ENCODE results near the gene WFDC8.
A peak's percentile ranks its signal among the peaks of the same experiment; 100 is the strongest.
"Not testable (repeated sequence)": the region's sequence is repeated elsewhere in the genome, so short reads cannot be mapped to it uniquely, and the experiment has no call there.

Gene WFDC8

DNA sequence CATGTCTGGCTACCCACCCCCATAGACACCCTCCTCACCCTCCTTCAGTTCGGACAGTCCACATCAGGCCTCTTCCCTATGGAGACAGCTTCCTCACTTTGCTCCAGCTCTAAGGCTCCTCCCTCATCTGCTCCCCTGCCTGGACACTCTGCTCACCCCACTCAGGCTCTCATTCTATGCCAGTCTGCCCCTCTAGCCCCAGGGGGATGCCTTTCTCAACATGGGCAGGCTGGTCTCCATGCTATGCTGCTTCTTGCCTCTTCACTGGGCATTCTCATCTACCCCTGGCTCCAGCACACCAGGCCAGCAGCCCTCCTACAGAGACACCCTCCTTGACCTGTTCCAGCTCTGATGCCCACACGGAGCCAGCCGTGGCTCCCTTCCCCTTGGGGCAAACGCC is at the start of gene WFDC8:
Gene WFDC8 (minus strand): TSS at position 101 of the 400 bp plus-strand sequence. CDS start 37 bp downstream, at position 64.
- no peak for DNase-seq (ENCODE audit: low read depth)

DNA sequence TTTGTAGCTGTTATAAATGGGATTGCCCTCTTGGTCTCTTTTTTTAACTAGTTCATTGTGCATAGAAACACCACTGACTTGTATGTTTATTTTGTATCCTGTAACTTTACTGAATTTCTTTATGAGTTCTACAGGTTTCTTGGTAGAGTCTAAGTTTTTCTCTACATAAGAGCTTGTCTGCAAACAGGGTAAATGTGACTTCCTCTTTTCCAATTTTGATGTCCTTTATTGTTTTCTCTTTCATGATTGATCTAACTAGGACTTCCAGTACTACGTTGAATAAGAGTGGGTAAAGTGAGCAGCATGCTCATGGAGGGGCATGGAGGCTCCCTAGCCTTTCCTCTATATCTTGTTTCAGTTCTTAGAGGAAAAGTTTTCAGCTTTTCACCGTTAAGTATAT is 47.5 kb upstream of the WFDC8 start:
- DNase-seq (ENCODE audit: low read depth) = no peak

DNA sequence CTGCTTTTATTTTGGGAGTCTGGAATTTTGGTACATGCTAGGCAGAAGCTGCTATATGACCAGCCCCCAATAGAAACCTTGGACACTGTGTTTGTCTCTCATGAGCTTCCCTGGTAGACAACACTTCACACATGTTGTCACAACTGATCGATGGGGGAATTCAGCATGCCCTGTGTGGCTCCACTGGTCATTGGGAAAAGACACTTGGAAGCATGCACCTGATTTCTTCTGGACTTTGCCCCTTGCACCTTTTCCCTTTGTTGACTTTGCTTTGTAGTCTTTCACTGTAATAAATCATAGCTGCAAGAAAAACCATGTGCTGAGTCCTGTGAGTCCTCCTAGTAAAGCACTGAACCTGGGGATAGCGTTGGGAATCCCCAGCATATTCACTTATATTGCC is 42.5 kb upstream of the WFDC8 start:
- DNase-seq (ENCODE audit: low read depth) = no peak

DNA sequence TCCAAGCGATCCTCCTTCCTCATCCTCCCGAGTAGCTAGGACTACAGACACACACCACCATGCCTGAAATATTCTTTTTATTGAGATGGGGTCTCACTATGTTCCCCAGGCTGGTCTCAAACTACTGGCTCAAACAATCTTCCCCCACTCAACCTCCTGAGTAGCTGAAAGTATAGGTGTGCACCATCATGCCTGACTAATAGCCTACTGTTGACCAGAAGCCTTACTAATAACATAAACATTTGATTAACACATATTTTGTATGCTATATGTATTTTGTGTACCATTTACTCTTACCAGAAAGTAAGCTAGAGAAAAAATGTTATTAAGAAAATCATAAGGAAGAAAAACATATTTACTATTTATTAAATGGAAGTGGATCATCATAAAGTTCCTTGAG is 38.5 kb upstream of the WFDC8 start:
- no peak for DNase-seq (ENCODE audit: low read depth)

DNA sequence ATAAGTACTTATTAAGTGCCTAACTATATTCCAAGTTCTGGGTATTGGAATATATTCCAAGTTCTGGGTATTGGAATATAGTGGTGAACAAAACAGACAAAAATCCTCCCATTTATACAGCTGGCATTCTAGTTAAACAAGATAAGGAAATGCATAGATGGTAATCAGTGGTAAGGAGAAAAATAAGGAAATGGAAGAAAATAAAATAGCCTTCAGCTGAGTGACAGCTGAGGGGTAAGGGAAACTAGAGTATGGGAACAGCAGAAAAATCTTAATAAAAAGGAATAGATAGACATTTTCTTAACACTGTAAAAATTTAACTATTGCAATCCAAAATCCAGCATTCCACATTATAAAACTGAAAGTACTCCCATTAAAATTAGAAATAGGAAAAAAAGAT is 33.2 kb upstream of the WFDC8 start:
- no peak for DNase-seq (ENCODE audit: low read depth)

DNA sequence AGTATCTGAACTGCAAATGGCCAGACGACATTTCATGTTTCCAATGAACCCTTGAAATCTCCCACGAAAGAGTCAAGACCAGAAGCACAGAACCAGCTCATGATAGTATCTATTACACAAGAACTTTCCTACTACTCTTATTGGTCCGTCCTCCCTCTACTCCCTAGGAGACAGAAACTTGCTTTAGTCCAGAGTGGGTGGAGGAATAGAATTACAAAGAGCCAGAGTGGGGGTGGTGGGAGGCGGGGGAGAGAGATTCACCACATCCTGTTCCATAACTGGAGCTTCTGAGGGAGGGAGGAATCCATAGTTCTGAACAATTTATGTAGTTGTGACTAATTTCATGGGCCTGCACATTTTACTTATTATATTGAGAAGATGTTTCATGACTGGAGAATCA is 32.0 kb upstream of the WFDC8 start:
- peak; percentile 79 for DNase-seq (ENCODE audit: low read depth)

DNA sequence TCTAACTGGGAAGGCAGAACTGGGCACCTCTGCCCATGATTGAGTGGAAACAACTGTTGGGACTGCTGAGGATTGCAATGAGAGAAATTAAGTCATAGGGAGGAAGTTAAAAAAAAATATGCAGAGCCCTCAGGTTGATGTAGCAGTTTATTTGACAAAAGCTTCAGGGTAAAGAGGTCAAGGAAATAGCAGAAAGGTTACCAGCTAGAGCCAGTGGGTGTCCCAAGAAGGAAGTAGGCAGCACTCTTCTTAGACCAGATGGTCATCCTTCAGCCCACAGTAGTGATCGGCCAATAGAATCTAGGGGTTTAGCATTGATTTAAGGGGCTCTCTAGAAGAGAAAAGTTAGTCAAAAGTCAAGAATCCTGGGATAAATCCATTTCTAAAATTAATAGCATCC is 28.7 kb upstream of the WFDC8 start:
- DNase-seq (ENCODE audit: low read depth) = no peak

DNA sequence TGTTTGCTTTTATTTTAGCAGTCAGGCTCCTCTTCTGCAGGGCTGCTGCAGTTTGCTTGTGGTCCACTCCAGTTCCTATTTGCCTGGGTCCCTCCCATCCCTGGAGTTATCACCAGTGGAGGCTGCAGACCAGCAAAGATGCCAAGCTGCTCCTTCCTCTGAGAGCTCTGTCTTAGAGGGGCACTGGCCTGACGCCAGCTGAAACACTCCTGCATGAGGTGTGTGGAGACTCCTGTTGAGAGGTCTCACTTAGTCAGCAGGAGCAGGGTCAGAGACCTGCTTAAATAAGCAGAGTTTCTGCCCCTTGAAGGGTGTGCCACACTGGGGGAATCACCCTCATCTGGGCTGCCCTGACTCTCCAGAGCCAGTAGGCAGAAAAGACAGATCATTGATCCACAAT is 16.2 kb upstream of the WFDC8 start:
- no peak for DNase-seq (ENCODE audit: low read depth)

DNA sequence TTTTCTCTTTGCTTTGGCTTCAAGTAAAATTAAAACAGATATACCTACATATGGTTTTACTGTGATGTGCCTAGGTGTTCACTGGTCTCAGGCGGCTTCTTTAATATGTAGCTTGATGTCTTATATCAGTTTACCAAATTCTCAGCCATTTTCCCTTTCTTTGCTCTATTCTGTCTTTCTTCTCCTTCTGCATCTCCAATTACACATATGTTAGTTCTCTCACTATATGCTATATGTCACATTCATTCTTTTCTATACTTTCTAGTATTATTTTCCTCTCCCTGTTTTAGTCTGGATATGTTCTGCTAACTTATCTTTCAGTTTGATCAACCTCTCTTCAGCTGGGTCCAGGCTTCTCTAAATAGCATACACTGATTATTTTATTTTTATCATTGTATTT is 14.4 kb upstream of the WFDC8 start:
- no peak for DNase-seq (ENCODE audit: low read depth)

DNA sequence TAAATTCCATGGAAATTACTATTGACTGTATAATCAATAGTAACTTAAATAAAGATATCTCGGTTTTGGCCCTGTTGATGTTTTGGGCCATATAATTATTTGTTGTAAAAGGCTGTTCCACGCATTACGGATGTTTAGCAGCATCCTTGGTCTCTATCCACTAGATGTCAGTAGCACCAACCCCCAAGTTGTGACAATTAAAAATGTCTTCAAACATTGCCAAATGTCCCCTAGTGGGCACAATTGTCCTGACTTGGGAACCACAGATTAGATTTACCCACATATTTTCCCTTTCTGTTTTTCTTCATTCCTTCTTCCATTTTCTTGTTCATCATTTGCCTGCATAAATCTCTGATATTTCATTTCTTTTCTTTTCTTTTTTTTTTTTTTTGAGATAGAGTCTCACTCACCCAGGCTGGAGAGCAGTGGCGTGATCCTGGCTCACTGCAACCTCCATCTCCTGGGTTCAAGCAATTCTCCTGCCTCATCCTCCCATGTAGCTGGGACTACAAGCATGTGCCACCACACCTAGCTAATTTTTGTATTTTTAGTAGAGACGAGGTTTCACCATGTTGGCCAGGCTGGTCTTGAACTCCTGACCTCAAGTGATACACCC is 13.6 kb upstream of the WFDC8 start:
- DNase-seq (ENCODE audit: low read depth) = peak; percentile 53

DNA sequence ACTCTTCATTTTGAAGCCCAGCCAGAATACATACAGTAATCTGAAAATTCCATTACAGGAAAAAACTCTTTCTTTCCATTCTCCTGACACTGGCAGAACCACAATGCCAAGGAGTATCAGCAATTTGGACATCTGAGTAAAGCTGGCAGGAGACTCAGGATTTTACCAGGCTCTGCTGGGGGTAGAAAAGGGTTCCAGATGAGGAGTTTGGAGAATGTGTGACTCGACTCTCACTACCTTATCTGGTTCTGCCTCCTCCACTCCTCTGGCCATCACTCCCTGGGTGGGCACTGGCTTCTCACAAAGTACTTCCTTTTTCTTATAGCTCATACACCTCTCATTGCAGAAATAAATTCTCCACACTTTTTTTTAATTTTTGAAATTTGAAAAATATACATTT is 10.6 kb upstream of the WFDC8 start:
- DNase-seq (ENCODE audit: low read depth) = no peak

DNA sequence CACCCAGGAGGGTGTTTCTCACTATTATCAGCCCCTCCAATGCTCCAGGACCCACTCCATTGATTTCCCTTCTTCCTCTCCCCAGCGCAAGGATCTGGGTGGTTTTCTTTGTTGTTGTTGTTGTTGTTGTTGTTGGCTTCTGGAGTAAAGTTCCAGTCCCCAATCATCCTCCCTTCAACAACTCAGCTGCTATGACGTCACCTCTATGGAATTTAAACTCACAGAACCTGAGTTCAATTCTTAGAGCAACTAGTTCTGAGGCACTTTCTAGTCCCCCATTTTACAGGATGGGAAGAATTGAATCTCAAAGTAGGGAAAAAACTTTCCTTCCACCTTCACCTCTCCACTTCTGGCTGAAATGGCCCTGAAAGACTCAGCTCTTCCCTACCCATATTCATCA is 9.7 kb upstream of the WFDC8 start:
- DNase-seq (ENCODE audit: low read depth) = no peak

DNA sequence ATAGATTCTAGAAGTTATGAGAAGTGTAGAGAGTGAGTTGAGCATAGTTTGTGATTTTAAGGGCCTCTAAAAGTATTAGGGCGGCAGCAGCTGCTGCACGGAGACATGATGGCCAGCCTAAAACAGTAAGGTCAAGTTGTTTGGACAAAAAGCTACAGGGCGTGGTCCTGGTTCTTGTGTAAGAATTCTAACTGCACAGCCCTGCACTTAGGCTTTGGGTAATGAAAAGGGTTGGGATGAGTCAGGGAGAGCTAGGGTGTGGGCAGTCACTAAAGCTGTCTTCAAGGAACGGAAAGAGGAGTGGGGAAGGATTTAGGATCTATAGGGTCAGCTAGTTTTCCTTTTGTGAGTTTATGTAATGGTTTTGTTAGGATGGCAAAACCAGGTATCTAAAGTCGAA is 6.9 kb upstream of the WFDC8 start:
- not testable (repeated sequence) for DNase-seq (ENCODE audit: low read depth)

DNA sequence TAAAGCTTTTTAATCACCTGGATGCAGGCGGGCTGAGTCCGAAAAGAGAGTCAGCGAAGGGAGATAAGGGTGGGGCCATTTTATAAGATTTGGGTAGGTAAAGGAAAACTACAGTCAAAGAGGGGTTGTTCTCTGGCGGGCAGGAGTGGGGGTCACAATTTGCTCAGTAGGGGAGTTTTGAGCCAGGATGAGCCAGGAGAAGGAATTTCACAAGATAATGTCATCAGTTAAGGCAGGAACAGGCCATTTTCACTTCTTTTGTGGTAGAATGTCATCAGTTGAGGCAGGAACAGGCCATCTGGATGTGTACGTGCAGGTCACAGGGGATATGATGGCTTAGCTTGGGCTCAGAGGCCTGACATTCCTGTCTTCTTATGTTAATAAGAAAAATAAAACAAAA is 5.2 kb upstream of the WFDC8 start:
- DNase-seq (ENCODE audit: low read depth) = not testable (repeated sequence)

DNA sequence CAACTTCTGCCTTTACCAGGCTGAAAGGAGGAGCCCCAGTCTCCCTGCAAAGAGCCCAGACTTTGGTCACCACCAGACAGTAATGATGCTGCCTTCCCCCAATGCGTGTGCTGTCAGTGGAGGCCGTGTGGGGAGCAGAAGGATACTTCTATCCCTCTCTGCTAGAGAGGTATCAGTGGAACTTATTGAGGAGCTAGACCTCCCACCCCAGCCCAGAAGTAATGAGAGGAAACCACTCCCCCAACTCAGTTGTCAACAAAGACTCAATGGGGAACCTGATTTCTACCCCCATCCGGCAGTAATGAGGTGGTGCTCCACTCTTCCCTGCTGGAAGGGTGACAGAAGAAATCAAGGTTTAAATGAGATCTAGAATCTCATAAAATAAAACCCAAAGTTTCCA is 4.4 kb upstream of the WFDC8 start:
- DNase-seq (ENCODE audit: low read depth) = no peak

DNA sequence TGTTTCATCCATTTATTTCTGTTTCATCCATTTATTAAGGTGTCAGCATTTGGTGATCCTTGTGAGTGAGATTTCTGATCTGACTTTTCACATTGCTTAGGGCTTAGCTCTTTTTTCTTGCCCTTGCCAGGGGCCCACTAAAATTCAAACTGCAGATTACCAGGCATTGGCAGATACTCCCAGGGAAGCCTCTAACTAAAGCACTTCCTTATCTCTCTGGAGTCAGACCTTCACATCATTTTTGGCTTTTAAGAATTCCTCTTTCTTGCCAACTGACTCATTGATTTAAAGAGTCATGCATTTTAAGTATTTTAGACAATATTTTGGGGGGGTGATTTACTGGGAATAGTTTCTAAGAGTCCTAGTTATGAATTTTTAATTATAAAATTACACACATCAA is 2.6 kb upstream of the WFDC8 start:
- DNase-seq (ENCODE audit: low read depth) = no peak

DNA sequence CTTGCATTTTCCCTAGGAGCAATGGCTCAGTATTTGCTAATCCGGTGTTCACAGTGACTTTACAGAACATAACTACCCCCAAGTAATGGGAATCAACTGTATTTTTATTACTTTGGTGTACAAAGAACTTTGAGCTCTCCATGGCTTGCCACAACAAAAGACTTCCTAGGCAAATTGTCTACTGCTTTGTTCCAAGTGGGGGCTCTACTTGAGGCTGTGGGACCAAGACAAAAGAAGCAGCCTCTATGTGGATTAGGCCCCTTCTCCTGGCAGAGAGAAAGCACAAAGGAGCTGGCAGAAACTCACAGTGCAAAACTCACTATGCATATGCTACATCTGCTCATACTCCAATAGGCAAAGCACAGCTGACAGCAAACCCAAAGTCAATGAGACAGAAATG is 853 bp downstream of the WFDC8 start:
- DNase-seq (ENCODE audit: low read depth) = no peak

DNA sequence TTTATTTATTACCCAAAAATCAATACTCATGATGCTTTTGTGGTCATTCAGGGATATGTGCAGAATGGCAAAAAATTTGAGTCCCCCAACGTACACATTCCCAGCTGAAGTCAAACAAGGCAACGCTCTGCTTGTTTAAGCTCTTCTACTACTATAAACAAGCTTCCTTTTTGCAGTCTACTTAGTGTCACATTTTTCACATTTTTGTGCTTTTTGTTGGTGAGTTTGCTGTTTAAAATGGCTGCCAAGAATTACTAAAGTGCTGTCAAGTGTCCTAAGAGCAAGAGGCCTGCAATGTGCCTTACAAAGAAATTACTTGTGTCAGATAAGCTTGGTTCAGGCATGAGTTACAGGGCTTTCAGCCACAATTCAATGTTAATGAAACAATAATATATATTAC is 2.1 kb downstream of the WFDC8 start:
- no peak for DNase-seq (ENCODE audit: low read depth)

DNA sequence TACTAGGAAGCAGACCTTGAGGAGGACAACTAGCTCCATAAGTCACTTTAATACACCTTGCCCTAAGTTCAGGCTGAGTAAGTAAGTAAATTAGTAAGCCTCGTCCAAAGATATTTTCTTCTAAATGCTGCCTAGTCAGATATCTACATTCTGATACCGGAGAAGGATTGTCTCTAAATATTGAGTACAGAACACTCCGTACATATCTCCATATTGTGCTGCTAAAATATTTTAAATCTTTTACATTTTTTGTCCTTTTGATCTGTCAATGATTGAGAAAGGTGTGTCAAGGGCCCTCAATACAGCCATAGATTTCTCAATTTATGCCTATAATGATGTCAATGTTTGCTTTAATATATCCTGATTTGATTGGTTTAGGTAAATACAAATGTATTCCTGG is 3.2 kb downstream of the WFDC8 start:
- no peak for DNase-seq (ENCODE audit: low read depth)

DNA sequence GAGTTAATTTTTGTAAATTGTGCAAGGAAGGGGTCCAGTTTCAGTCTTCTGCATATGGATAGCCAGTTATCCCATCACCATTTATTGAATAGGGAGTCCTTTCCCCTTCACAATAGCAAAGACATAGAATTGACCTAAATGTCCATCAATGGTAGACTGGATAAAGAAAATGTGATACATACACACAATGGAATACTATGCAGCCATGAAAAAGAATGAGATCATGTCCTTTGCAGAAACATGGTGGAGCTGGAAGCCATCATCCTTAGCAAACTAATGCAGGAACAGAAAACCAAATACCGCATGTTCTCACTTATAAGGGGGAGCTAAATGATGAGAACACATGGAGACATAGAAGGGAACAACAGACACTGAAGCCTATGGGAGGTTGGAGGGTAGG is 9.4 kb downstream of the WFDC8 start:
- not testable (repeated sequence) for DNase-seq (ENCODE audit: low read depth)

DNA sequence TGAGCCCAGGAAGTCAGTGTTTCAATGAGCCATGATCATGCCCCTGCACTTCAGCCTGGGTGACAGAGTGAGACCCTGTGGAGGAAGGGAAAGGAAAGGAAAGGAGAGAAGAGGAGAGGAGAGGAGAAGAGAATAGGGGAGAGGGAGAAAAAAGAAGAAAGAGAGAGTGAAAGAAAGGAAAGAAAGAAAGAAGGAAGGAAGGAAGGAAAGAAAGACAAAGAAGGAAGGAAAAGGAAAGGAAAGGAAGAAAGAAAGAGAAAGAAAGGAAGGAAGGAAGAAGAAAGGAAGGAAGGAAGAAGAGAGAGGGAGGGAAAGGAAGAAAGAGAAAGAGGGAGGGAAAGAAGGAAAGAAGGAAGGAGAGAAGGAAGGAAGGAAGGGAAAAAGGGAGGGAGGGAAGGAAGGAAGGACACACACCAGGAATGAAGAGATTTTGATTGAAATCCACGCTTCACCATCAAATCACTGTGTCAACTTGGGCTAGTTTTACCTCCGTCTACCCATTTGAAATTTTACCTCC is 14.3 kb downstream of the WFDC8 start:
- no peak for DNase-seq (ENCODE audit: low read depth)

DNA sequence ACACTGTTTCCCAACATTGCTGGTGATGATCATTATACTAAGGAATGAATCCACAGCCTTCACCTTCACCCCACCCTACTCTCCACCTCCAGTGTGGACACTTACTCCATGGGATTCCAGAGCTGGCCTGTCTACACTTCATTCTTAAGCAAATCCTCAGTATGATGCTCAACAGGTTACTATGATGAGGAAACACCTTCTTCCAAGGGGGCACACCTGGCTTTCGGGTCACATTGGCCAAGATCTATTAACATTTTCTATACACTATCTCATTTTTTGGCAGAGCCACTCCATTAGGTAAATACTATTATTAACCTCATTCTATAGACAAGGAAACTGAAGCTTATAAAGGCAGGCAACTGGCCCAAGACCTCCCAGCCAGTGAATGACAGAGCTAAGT is 23.9 kb downstream of the WFDC8 start:
- no peak for DNase-seq (ENCODE audit: low read depth)

DNA sequence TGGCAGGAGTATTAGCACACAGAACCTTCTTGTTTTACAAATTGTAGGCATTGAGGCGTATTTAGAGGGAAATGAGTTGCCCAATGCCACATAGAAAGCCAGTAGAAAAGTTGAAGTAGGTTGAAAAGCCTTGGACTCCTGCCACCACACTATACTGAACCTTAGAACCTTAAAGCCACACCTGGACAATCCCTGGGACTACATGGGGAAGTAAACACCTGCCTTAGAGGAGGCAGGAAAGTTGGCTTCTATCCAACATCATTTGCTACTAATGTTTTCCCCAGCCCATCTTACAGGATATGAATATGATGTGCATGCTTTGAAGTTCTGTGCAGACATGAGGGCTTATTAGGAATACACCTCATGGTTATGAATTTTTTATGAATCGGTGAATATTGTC is 26.6 kb downstream of the WFDC8 start:
- no peak for DNase-seq (ENCODE audit: low read depth)

DNA sequence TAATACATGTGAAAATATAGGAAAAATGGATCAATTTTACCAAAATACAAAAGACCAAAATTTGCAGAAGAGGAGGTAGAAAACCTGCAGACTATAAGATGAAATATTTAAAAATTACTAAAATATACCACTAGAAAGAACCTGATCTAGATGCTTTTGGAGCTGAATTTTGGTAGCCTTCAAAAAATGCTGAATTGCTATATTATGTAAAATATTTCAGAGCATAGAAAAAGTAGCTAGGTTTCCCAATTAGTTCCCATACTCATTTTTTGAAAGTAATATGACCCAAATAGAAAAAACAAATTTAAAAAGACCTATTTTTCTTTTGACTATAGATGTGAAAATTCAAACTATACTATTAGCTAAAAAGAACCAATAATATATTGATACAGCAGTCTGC is 28.3 kb downstream of the WFDC8 start:
- no peak for DNase-seq (ENCODE audit: low read depth)

DNA sequence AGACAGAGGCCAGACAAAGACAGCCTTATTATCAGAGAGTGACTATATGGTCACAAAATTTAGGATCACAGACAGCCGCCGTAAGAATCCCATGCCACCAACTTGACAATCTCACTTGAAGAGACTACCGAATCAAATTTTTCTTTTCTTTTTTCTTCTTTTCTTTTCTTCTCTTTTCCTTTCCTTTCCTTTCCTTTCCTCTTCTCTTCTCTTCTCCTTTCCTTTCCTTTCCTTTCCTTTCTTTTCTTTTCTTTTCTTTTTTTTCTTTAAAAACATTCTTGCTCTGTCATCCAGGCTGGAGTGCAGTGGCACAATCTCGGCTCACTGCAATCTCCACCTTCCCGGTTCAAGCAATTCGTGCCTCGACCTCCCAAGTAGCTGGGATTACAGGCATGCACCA is 30.7 kb downstream of the WFDC8 start:
- no peak for DNase-seq (ENCODE audit: low read depth)
